ENCODE results near the gene TLE6. TPM values are rescaled to one million over a fixed set of nuclear protein-coding genes. Genes with fewer than 3 reads are reported as not detected.

The TLE6 gene
- total and polyA plus RNA-seq, 2 of the 13 experiments (the other 11 are each of a cell fraction or from before 2014, with no cell fraction given), result 0.24 to 5.5 TPM

GRCh38 chr19:2977001-2977745 is at the start of gene TLE6 (continued):
- TF ChIP-seq, protein P1, sequence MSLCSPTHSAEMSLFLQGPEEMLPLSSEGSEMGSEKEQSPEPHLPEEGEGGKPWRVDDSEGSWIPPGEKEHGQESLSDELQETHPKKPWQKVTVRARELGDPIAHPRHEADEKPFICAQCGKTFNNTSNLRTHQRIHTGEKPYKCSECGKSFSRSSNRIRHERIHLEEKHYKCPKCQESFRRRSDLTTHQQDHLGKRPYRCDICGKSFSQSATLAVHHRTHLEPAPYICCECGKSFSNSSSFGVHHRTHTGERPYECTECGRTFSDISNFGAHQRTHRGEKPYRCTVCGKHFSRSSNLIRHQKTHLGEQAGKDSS (CRISPR knock-in tag; IDR thresholded peaks at IDR 0.05; ENCODE audit: borderline replicate concordance, low read depth), result no peak; the same call in 1 of the 2 replicates
- TF ChIP-seq ZNF3 (CRISPR knock-in tag; IDR thresholded peaks at IDR 0.05) (no peak), ATF7-NPFF (CRISPR knock-in tag; IDR thresholded peaks at IDR 0.05; ENCODE audit: low read depth) (peak; percentile 80; the same call in 1 of the 2 replicates), ZKSCAN8 (CRISPR knock-in tag; IDR thresholded peaks at IDR 0.05; ENCODE audit: borderline replicate concordance) (no peak), PHB2 (IDR thresholded peaks at IDR 0.05; ENCODE audit: partially characterized antibody) (no peak), ZFP1 (CRISPR knock-in tag; IDR thresholded peaks at IDR 0.05) (no peak), TAF15 (IDR thresholded peaks at IDR 0.05; ENCODE audit: low read depth, low read length, poor library complexity, severe bottlenecking) (no peak), NFIC (IDR thresholded peaks at IDR 0.05; ENCODE audit: low read length) (no peak), KAT7 (CRISPR knock-in tag; IDR thresholded peaks at IDR 0.05; ENCODE audit: borderline replicate concordance) (no peak), MEIS1 (CRISPR knock-in tag; IDR thresholded peaks at IDR 0.05; ENCODE audit: borderline replicate concordance) (peak; percentile 88; the same call in 1 of the 2 replicates), ZNF816 (CRISPR knock-in tag; IDR thresholded peaks at IDR 0.05; ENCODE audit: borderline replicate concordance) (no peak), KLF15 (CRISPR knock-in tag; IDR thresholded peaks at IDR 0.05; ENCODE audit: borderline replicate concordance) (no peak), XBP1 (CRISPR knock-in tag; IDR thresholded peaks at IDR 0.05) (no peak), HNRNPL (IDR thresholded peaks at IDR 0.05; ENCODE audit: low read depth, low read length) (no peak), SIX4 (CRISPR knock-in tag; IDR thresholded peaks at IDR 0.05) (no peak)
- TF ChIP-seq, protein P2, sequence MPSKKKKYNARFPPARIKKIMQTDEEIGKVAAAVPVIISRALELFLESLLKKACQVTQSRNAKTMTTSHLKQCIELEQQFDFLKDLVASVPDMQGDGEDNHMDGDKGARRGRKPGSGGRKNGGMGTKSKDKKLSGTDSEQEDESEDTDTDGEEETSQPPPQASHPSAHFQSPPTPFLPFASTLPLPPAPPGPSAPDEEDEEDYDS (CRISPR knock-in tag; IDR thresholded peaks at IDR 0.05), result peak; percentile 78
- TF ChIP-seq, protein P3, sequence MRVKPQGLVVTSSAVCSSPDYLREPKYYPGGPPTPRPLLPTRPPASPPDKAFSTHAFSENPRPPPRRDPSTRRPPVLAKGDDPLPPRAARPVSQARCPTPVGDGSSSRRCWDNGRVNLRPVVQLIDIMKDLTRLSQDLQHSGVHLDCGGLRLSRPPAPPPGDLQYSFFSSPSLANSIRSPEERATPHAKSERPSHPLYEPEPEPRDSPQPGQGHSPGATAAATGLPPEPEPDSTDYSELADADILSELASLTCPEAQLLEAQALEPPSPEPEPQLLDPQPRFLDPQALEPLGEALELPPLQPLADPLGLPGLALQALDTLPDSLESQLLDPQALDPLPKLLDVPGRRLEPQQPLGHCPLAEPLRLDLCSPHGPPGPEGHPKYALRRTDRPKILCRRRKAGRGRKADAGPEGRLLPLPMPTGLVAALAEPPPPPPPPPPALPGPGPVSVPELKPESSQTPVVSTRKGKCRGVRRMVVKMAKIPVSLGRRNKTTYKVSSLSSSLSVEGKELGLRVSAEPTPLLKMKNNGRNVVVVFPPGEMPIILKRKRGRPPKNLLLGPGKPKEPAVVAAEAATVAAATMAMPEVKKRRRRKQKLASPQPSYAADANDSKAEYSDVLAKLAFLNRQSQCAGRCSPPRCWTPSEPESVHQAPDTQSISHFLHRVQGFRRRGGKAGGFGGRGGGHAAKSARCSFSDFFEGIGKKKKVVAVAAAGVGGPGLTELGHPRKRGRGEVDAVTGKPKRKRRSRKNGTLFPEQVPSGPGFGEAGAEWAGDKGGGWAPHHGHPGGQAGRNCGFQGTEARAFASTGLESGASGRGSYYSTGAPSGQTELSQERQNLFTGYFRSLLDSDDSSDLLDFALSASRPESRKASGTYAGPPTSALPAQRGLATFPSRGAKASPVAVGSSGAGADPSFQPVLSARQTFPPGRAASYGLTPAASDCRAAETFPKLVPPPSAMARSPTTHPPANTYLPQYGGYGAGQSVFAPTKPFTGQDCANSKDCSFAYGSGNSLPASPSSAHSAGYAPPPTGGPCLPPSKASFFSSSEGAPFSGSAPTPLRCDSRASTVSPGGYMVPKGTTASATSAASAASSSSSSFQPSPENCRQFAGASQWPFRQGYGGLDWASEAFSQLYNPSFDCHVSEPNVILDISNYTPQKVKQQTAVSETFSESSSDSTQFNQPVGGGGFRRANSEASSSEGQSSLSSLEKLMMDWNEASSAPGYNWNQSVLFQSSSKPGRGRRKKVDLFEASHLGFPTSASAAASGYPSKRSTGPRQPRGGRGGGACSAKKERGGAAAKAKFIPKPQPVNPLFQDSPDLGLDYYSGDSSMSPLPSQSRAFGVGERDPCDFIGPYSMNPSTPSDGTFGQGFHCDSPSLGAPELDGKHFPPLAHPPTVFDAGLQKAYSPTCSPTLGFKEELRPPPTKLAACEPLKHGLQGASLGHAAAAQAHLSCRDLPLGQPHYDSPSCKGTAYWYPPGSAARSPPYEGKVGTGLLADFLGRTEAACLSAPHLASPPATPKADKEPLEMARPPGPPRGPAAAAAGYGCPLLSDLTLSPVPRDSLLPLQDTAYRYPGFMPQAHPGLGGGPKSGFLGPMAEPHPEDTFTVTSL (CRISPR knock-in tag; IDR thresholded peaks at IDR 0.05; ENCODE audit: borderline replicate concordance), result peak; percentile 71; the same call in 1 of the 2 replicates
- TF ChIP-seq, protein P4, sequence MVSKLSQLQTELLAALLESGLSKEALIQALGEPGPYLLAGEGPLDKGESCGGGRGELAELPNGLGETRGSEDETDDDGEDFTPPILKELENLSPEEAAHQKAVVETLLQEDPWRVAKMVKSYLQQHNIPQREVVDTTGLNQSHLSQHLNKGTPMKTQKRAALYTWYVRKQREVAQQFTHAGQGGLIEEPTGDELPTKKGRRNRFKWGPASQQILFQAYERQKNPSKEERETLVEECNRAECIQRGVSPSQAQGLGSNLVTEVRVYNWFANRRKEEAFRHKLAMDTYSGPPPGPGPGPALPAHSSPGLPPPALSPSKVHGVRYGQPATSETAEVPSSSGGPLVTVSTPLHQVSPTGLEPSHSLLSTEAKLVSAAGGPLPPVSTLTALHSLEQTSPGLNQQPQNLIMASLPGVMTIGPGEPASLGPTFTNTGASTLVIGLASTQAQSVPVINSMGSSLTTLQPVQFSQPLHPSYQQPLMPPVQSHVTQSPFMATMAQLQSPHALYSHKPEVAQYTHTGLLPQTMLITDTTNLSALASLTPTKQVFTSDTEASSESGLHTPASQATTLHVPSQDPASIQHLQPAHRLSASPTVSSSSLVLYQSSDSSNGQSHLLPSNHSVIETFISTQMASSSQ (IDR thresholded peaks at IDR 0.05; ENCODE audit: low read depth), result no peak
- TF ChIP-seq, protein P4 (CRISPR knock-in tag; IDR thresholded peaks at IDR 0.05; ENCODE audit: borderline replicate concordance), result peak; percentile 84; the same call in 1 of the 2 replicates

Data from HepG2 (cell line).